ENCODE results near the gene ACOT8.

ACOT8 gene

DNA sequence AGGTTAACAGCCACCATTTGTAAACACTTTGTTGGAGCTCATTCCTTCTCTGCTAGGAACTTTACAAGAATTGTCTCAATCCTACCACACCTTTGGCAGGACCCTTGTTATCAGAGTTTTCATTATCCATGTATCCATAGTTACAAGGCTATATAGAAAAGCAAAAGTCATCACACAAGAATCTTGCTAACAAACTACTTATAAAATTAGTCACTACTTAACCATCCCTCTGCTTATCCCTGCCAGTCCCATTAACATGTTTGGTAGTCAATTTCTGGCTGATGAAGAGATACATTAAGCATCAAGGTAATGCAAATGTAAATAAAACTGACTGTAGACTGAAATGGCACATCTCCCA, 10.6 kb upstream of the ACOT8 start:
- H3K27me3 ChIP-seq (ENCODE audit: control insufficient read depth in 2 of 2, insufficient read depth in 2 of 2, low read length in 2 of 2): no peaks in the 10 kb centered on the region
- no peak overlapping the region for H3K4me3 ChIP-seq (ENCODE audit: low read length in 2 of 2)
- H3K9me3 ChIP-seq (ENCODE audit: control insufficient read depth in 2 of 2, low read length in 2 of 2): no peaks in the 10 kb centered on the region
- peaks cover 2 to 17% of the 10 kb centered on the region in 2 donors for H3K4me1 ChIP-seq (ENCODE audit: control insufficient read depth in 2 of 2, insufficient read depth in 2 of 2, low read length in 2 of 2)
- H3K9ac ChIP-seq (ENCODE audit: low read depth in 1 of 2, low read length in 2 of 2): no peak overlapping the region
- peaks cover 0 to 4% of the 10 kb centered on the region in 2 donors for H3K36me3 ChIP-seq (ENCODE audit: control insufficient read depth in 2 of 2, insufficient read depth in 2 of 2, low read length in 2 of 2)
- peak overlapping the region; percentile 49 to 62 for H3K27ac ChIP-seq (ENCODE audit: low read depth in 2 of 2, low read length in 2 of 2)

GRCh38 chr20:45867136-45867818, 10.1 kb upstream of the ACOT8 start:
- H3K4me3 ChIP-seq (ENCODE audit: low read length in 2 of 2): no peak overlapping the region
- H3K27me3 ChIP-seq (ENCODE audit: control insufficient read depth in 2 of 2, insufficient read depth in 2 of 2, low read length in 2 of 2): no peaks in the 10 kb centered on the region
- H3K27ac ChIP-seq (ENCODE audit: low read depth in 2 of 2, low read length in 2 of 2): peak overlapping the region; percentile 49 to 62
- no peaks in the 10 kb centered on the region for H3K36me3 ChIP-seq (ENCODE audit: control insufficient read depth in 2 of 2, insufficient read depth in 2 of 2, low read length in 2 of 2)
- peaks cover 2 to 17% of the 10 kb centered on the region in 2 donors for H3K4me1 ChIP-seq (ENCODE audit: control insufficient read depth in 2 of 2, insufficient read depth in 2 of 2, low read length in 2 of 2)
- no peaks in the 10 kb centered on the region for H3K9me3 ChIP-seq (ENCODE audit: control insufficient read depth in 2 of 2, low read length in 2 of 2)
- no peak overlapping the region for H3K9ac ChIP-seq (ENCODE audit: low read depth in 1 of 2, low read length in 2 of 2)

GRCh38 chr20:45866454-45866853, 9.3 kb upstream of the ACOT8 start:
- Histone ChIP-seq H3K27me3 (ENCODE audit: control insufficient read depth in 2 of 2, insufficient read depth in 2 of 2, low read length in 2 of 2) (no peaks in the 10 kb centered on the region), H3K4me3 (ENCODE audit: low read length in 2 of 2) (no peak overlapping the region), H3K36me3 (ENCODE audit: control insufficient read depth in 2 of 2, insufficient read depth in 2 of 2, low read length in 2 of 2) (no peaks in the 10 kb centered on the region), H3K4me1 (ENCODE audit: control insufficient read depth in 2 of 2, insufficient read depth in 2 of 2, low read length in 2 of 2) (peaks cover 4 to 17% of the 10 kb centered on the region in 2 donors), H3K9ac (ENCODE audit: low read depth in 1 of 2, low read length in 2 of 2) (no peak overlapping the region), H3K9me3 (ENCODE audit: control insufficient read depth in 2 of 2, low read length in 2 of 2) (no peaks in the 10 kb centered on the region), H3K27ac (ENCODE audit: low read depth in 2 of 2, low read length in 2 of 2) (peak overlapping the region in 1 of 2 donors; percentile 32)

DNA sequence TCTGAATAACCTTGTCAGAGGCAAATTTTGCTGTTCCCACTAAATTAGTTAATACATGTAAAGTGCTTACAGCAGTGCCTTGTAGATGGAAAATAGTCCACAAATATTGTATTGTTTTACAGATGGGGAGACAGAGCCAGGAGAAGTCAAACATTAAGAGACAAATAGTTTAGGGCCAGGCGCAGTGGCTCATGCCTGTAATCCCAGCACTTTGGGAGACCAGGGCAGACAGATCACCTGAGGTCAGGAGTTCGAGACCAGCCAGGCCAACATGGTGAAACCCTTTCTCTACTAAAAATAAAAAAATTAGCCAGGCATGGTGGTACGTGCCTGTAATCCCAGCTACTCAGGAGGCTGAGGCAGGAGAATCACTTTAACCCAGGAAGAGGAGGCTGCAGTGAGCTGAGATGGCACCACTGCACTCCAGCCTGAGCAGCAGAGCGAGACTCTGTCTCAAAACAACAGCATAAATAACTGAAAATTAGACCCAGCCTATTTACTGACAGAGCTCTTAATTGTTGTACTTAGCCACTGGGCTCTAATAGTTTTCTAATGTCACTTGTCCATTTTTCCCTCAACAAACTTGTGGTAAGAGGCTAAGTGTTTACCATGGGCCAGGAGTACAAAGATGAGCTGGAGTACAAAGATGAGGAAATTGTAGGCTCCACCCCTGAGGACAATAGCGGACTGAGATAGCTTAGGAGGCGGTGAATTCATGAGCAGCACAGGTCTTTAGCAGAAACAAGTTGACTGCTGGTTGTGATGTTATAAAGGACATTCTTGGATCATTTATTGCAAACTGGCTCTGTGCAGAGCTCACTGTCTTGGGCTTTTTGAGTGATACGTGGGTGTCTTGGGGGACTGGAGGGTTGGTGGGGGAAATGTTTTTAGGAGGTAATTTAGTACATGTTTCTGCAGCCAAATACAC, 6.6 kb upstream of the ACOT8 start:
- no peaks in the 10 kb centered on the region for H3K9me3 ChIP-seq (ENCODE audit: control insufficient read depth in 2 of 2, low read length in 2 of 2)
- peak overlapping the region in 1 of 2 donors; percentile 22 for H3K27ac ChIP-seq (ENCODE audit: low read depth in 2 of 2, low read length in 2 of 2)
- H3K4me3 ChIP-seq (ENCODE audit: low read length in 2 of 2): no peak overlapping the region

DNA sequence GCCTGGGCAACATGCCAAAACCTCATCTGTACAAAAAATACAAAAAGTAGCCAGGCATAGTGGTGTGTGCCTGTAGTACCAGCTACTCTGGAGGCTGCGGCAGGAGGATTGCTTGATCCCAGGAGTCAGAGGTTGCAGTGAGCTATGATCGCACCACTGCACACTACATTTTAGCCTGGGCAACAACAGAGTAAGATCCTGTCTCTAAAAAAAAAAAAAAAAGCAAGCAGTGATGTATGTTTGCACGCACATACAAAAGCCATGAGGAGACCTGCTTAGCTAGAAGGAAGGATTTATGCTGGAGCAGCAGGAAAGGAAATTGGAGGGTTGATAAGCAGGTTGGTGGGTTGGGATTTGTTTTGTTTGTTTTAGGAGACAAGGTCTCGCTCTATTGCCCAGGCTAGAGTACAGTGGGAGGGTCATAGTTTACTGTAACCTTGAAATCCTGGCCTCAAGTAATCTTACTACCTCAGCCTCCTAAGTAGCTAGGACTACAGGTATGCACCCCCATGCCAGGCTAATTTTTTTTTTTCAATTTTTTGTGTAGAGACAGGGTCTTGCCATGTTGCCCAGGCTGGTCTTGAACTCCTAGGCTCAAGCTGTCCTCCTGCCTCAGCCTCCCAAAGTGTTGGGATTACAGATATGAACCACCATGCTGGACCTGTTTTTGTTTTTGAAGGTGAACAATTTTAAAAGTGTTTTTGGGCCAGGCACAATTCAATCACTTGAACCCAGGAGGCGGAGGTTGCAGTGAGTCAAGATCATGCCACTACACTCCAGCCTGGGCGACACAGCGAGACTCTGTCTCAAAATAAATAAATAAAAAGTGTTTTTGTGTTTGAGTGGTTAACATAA, 4.3 kb upstream of the ACOT8 start:
- no peaks in the 10 kb centered on the region for H3K27me3 ChIP-seq (ENCODE audit: control insufficient read depth in 2 of 2, insufficient read depth in 2 of 2, low read length in 2 of 2)
- no peaks in the 10 kb centered on the region for H3K9me3 ChIP-seq (ENCODE audit: control insufficient read depth in 2 of 2, low read length in 2 of 2)
- no peak overlapping the region for H3K4me3 ChIP-seq (ENCODE audit: low read length in 2 of 2)
- peaks cover 16 to 20% of the 10 kb centered on the region in 2 donors for H3K4me1 ChIP-seq (ENCODE audit: control insufficient read depth in 2 of 2, insufficient read depth in 2 of 2, low read length in 2 of 2)
- H3K27ac ChIP-seq (ENCODE audit: low read depth in 2 of 2, low read length in 2 of 2): peak overlapping the region; percentile 43 to 57
- no peak overlapping the region for H3K9ac ChIP-seq (ENCODE audit: low read depth in 1 of 2, low read length in 2 of 2)
- no peaks in the 10 kb centered on the region for H3K36me3 ChIP-seq (ENCODE audit: control insufficient read depth in 2 of 2, insufficient read depth in 2 of 2, low read length in 2 of 2)

More for the DNA sequence above, 6.6 kb upstream of the ACOT8 start:
- H3K36me3 ChIP-seq (ENCODE audit: control insufficient read depth in 2 of 2, insufficient read depth in 2 of 2, low read length in 2 of 2): no peaks in the 10 kb centered on the region
- no peaks in the 10 kb centered on the region for H3K27me3 ChIP-seq (ENCODE audit: control insufficient read depth in 2 of 2, insufficient read depth in 2 of 2, low read length in 2 of 2)
- H3K9ac ChIP-seq (ENCODE audit: low read depth in 1 of 2, low read length in 2 of 2): no peak overlapping the region
- peaks cover 11 to 24% of the 10 kb centered on the region in 2 donors for H3K4me1 ChIP-seq (ENCODE audit: control insufficient read depth in 2 of 2, insufficient read depth in 2 of 2, low read length in 2 of 2)

DNA sequence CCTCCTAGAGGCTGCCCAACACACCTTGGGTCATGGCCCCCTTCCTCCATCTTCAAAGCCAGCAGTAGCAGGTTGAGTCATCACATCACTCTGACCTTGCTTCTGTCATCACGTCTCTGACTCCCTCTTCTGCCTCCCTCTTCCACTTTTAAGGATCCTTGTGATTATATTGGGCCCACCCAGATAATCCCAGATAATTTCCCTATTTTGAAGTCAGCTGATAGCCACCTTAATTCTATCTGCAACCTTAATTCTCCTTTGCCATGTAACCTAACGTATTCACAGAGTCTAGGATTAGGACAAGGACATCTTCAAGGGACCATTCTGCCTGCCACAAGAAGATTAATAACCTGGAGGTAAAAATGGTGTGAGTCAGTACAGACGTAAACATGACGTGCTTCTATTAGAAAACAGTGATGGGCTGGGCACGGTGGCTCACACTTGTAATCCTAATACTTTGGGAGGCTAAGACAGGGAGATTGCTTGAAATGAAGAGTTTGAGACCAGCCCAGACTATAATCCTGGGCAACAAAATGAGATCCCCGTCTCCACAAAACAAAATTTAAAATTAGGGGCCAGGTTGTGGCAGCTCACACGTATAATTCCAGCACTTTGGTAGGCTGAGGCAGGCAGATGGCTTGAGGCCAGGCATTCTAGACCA, 3.5 kb upstream of the ACOT8 start:
- H3K9ac ChIP-seq (ENCODE audit: low read depth in 1 of 2, low read length in 2 of 2): no peak overlapping the region
- peak overlapping the region; percentile 43 to 57 for H3K27ac ChIP-seq (ENCODE audit: low read depth in 2 of 2, low read length in 2 of 2)
- H3K4me3 ChIP-seq (ENCODE audit: low read length in 2 of 2): no peak overlapping the region
- H3K27me3 ChIP-seq (ENCODE audit: control insufficient read depth in 2 of 2, insufficient read depth in 2 of 2, low read length in 2 of 2): no peaks in the 10 kb centered on the region
- peaks cover 22% of the 10 kb centered on the region in 2 donors for H3K4me1 ChIP-seq (ENCODE audit: control insufficient read depth in 2 of 2, insufficient read depth in 2 of 2, low read length in 2 of 2)
- H3K9me3 ChIP-seq (ENCODE audit: control insufficient read depth in 2 of 2, low read length in 2 of 2): no peaks in the 10 kb centered on the region
- H3K36me3 ChIP-seq (ENCODE audit: control insufficient read depth in 2 of 2, insufficient read depth in 2 of 2, low read length in 2 of 2): no peaks in the 10 kb centered on the region

- Histone ChIP-seq H3K4me1 (ENCODE audit: control insufficient read depth in 2 of 2, insufficient read depth in 2 of 2, low read length in 2 of 2) (peaks cover 24 to 27% of the 10 kb centered on the region in 2 donors), H3K36me3 (ENCODE audit: control insufficient read depth in 2 of 2, insufficient read depth in 2 of 2, low read length in 2 of 2) (peaks cover 0 to 2% of the 10 kb centered on the region in 2 donors), H3K9ac (ENCODE audit: low read depth in 1 of 2, low read length in 2 of 2) (no peak overlapping the region), H3K27ac (ENCODE audit: low read depth in 2 of 2, low read length in 2 of 2) (no peak overlapping the region), H3K4me3 (ENCODE audit: low read length in 2 of 2) (no peak overlapping the region), H3K9me3 (ENCODE audit: control insufficient read depth in 2 of 2, low read length in 2 of 2) (no peaks in the 10 kb centered on the region), H3K27me3 (ENCODE audit: control insufficient read depth in 2 of 2, insufficient read depth in 2 of 2, low read length in 2 of 2) (no peaks in the 10 kb centered on the region)
Measured at GRCh38 chr20:45859916-45860315, 2.7 kb upstream of the ACOT8 start.

DNA sequence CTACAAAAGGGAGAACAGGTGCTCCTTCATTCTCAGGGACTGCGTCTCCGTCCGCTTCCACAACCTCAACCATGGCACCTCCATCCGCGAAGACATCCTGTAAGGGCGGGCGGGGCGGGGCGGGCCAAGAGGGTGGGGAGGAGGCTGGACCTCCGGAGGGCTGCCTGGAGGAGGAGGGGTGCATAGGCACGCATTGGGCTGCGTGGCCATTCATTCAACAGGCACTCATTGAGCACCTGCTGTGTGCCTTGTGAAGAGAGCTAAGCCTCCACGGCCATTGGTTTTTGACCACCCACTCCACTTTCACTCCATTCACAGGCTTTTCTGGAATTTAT, 657 bp upstream of the ACOT8 start:
- peaks cover 23 to 29% of the 10 kb centered on the region in 2 donors for H3K4me1 ChIP-seq (ENCODE audit: control insufficient read depth in 2 of 2, insufficient read depth in 2 of 2, low read length in 2 of 2)
- H3K9me3 ChIP-seq (ENCODE audit: control insufficient read depth in 2 of 2, low read length in 2 of 2): no peaks in the 10 kb centered on the region
- H3K4me3 ChIP-seq (ENCODE audit: low read length in 2 of 2): peak overlapping the region; percentile 95 to 96
- peak overlapping the region; percentile 83 to 91 for H3K27ac ChIP-seq (ENCODE audit: low read depth in 2 of 2, low read length in 2 of 2)
- peaks cover 2 to 11% of the 10 kb centered on the region in 2 donors for H3K36me3 ChIP-seq (ENCODE audit: control insufficient read depth in 2 of 2, insufficient read depth in 2 of 2, low read length in 2 of 2)
- H3K9ac ChIP-seq (ENCODE audit: low read depth in 1 of 2, low read length in 2 of 2): peak overlapping the region; percentile 75 to 83
- H3K27me3 ChIP-seq (ENCODE audit: control insufficient read depth in 2 of 2, insufficient read depth in 2 of 2, low read length in 2 of 2): no peaks in the 10 kb centered on the region

DNA sequence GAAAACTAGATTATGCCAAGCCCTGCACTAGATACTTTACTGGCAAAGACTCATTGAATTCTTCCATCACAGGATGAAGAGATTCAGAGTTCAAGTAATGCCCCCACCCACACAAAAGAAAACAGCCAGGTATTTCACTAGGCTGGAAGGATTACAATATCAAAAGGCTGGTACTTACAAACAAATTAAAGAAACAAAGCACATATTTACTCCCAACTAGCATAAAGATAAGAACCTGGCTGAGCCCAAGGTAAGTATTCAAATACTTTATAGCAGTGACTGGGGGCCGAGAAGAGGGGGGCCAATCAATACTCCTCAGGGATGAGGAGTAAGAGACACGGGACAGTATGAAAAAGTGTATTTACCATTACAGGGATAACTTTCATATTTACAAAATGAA, 3.7 kb downstream of the ACOT8 start:
- Histone ChIP-seq H3K36me3 (ENCODE audit: control insufficient read depth in 2 of 2, insufficient read depth in 2 of 2, low read length in 2 of 2) (peaks cover 19 to 20% of the 10 kb centered on the region in 2 donors), H3K9ac (ENCODE audit: low read depth in 1 of 2, low read length in 2 of 2) (no peak overlapping the region), H3K27ac (ENCODE audit: low read depth in 2 of 2, low read length in 2 of 2) (no peak overlapping the region), H3K4me3 (ENCODE audit: low read length in 2 of 2) (no peak overlapping the region), H3K4me1 (ENCODE audit: control insufficient read depth in 2 of 2, insufficient read depth in 2 of 2, low read length in 2 of 2) (peaks cover 16 to 21% of the 10 kb centered on the region in 2 donors), H3K9me3 (ENCODE audit: control insufficient read depth in 2 of 2, low read length in 2 of 2) (no peaks in the 10 kb centered on the region), H3K27me3 (ENCODE audit: control insufficient read depth in 2 of 2, insufficient read depth in 2 of 2, low read length in 2 of 2) (no peaks in the 10 kb centered on the region)
